Measurements from ENCODE around the gene PDE4B. TPM values are rescaled to one million over a fixed set of nuclear protein-coding genes. Genes with fewer than 3 reads are reported as not detected.

Gene PDE4B
- total and polyA plus RNA-seq, 12 donors, result 2.0 to 63.2 (median 15.3) TPM

DNA sequence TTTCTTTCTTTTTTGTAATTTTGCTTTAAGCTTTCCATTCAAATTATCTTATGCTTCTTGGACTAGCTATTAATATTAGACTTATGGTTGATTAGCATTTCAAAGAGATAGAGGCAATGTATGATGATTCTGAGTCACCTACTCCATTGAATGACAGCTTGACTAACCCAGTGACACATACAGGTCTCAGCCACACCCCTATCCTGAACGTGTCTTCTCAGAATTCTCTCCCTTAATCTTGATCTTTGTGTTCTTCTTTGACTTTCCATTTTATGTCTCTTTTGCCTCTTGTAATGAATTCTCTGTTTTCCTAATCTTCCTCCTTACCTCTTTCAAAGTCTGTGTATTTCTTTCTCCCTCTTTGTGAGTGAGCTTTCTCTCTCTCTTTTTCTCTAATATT is 241.1 kb downstream of the PDE4B start:
- H3K9me3 ChIP-seq, result peaks cover 0 to 21% (median 5%) of the 10 kb centered on the region in 11 donors

DNA sequence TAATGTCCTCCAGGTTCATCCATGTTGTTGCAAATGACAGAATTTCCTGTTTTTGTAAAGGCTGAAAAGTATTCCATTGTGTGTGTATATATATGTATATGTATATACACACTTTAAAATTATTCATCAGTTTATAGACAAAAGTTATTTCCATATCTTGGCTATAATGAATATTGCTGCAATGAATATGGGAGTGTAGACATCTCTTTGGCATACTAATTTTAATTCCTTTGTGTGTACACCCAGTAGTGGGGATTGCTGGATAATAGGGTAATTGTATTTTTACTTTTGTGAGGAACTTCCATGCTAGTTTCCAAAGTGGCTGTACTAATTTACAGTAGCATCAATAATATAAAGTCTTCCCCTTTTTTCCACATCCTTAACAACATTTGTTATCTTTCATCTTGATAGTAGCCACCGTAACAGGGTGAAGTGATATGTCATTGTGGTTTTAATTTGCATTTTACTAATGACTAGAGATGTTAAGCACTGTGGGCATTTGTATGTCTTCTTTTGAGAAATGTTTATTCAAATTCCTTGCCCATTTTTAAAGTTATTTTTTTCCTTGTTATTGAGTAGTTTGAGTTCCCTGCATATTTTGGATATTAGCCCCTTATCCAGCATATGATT is 243.0 kb downstream of the PDE4B start:
- no peak for ATAC-seq

More for the DNA sequence above, 241.1 kb downstream of the PDE4B start:
- H3K27me3 ChIP-seq, result peaks cover 0 to 8% (median 0%) of the 10 kb centered on the region in 7 donors
- no peak overlapping the region for H3K4me3 ChIP-seq
- no peak overlapping the region for H3K27ac ChIP-seq
- WGBS, 2 donors, result 14 to 18% methylated on average over 1 of the region's 1 CpG
- ATAC-seq (no peak), DNase-seq (no peak)
- intact Hi-C loops (cut with DNase I), result no loop called here
- no peaks in the 10 kb centered on the region for H3K36me3 ChIP-seq
- TF ChIP-seq, protein P1, sequence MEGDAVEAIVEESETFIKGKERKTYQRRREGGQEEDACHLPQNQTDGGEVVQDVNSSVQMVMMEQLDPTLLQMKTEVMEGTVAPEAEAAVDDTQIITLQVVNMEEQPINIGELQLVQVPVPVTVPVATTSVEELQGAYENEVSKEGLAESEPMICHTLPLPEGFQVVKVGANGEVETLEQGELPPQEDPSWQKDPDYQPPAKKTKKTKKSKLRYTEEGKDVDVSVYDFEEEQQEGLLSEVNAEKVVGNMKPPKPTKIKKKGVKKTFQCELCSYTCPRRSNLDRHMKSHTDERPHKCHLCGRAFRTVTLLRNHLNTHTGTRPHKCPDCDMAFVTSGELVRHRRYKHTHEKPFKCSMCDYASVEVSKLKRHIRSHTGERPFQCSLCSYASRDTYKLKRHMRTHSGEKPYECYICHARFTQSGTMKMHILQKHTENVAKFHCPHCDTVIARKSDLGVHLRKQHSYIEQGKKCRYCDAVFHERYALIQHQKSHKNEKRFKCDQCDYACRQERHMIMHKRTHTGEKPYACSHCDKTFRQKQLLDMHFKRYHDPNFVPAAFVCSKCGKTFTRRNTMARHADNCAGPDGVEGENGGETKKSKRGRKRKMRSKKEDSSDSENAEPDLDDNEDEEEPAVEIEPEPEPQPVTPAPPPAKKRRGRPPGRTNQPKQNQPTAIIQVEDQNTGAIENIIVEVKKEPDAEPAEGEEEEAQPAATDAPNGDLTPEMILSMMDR (IDR thresholded peaks at IDR 0.05), result no peak
- H3K4me1 ChIP-seq, result no peaks in the 10 kb centered on the region

DNA sequence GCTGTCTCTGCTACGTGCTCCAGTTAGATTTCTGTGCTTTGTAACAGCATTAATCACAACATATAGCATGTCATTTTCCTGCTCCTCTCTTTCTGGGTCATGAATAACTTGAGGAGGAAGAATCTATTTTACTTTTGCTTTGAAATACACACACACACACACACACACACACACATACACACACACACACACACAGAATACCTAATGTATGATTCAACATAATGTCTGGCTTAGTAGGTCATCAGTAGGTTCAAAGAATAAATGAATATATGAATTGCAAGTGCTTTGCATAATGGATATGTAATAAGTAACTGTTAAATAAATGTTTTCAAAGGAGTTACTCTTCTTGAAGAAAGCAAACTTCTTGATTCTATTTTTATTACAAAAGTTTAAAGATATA is 249.0 kb downstream of the PDE4B start:
- DNase-seq, result no peak
- H3K9me3 ChIP-seq, result peaks cover 0 to 4% (median 0%) of the 10 kb centered on the region in 11 donors
- no peak for ATAC-seq
- no peak overlapping the region for H3K27ac ChIP-seq
- H3K36me3 ChIP-seq, result no peaks in the 10 kb centered on the region
- no peaks in the 10 kb centered on the region for H3K4me1 ChIP-seq
- intact Hi-C loops (cut with DNase I), result no loop called here
- H3K4me3 ChIP-seq, result no peak overlapping the region
- 45 to 46% methylated on average over 1 of the region's 1 CpG for whole genome bisulfite sequencing, 2 donors
- H3K27me3 ChIP-seq, result peaks cover 0 to 6% (median 0%) of the 10 kb centered on the region in 7 donors
- TF ChIP-seq, protein P1 (IDR thresholded peaks at IDR 0.05), result no peak

More for the DNA sequence above, 243.0 kb downstream of the PDE4B start:
- no peak overlapping the region for H3K27ac ChIP-seq
- H3K4me1 ChIP-seq, result no peaks in the 10 kb centered on the region
- TF ChIP-seq, protein P1 (IDR thresholded peaks at IDR 0.05), result no peak
- H3K36me3 ChIP-seq, result no peaks in the 10 kb centered on the region
- WGBS, 2 donors, result 45 to 48% methylated on average over 1 of the region's 1 CpG
- intact Hi-C loops (cut with DNase I), result no loop called here
- peaks cover 0 to 4% (median 0%) of the 10 kb centered on the region in 11 donors for H3K9me3 ChIP-seq
- DNase-seq, result no peak
- peaks cover 0 to 8% (median 0%) of the 10 kb centered on the region in 7 donors for H3K27me3 ChIP-seq
- H3K4me3 ChIP-seq, result no peak overlapping the region

DNA sequence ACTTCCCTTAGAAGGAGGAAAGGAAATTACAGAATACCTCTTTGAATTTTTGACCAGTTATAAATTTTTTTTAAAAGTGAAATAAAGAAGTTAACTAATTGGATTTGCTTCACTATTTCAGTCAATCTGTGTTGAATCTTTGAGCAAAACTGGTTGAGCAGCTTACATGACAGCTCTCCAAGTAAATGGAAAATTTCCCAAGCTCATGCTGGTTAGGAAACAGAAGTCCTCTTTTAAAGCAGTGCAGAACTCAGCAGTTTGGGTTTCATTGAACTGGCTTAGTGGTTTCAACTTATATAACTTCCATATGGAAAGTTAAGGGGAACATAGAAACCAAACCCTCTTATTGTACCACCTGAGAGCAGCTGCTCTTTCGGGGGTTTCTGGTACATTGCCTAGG is 250.5 kb downstream of the PDE4B start:
- ATAC-seq (no peak), DNase-seq (no peak)
- H3K27me3 ChIP-seq, result peaks cover 0 to 4% (median 0%) of the 10 kb centered on the region in 7 donors
- no peak overlapping the region for H3K4me3 ChIP-seq
- TF ChIP-seq, protein P1 (IDR thresholded peaks at IDR 0.05), result no peak
- H3K27ac ChIP-seq, result no peak overlapping the region
- no peaks in the 10 kb centered on the region for H3K4me1 ChIP-seq
- intact Hi-C loops (cut with DNase I), result no loop called here
- H3K9me3 ChIP-seq, result no peaks in the 10 kb centered on the region
- no peaks in the 10 kb centered on the region for H3K36me3 ChIP-seq
- WGBS, 2 donors, result 78 to 88% methylated on average over 1 of the region's 1 CpG
